ENCODE data around the gene CTAG1B. TPM values are rescaled to one million over a fixed set of nuclear protein-coding genes. Genes with fewer than 3 reads are reported as not detected.
"Not testable (repeated sequence)": the region's sequence is repeated elsewhere in the genome, so short reads cannot be mapped to it uniquely, and the experiment has no call there.

Gene CTAG1B
- total RNA-seq, 1 donor from 2014 or later = not detected

DNA sequence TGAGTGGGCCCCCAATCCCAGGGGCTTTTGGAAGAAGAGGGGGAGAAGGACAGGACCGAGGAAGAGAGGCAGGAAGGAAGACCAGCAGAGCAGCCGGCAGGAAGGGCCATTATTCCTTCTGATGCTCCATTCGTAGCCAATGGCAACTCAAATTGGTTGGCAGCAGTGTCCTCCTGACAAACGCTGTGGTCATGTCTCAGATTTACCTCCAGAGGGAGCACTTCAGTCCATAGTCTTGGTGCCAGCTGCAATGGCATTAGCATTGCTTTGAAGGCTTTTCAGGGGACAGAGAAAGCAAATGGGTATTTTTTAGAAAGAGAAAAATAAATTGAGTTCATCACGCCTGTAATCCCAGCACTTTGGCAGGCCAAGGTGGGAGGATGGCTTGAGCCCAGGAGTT is 9.9 kb upstream of the CTAG1B start:
- not testable (repeated sequence) for DNase-seq (ENCODE audit: extremely low read depth, low read depth, low spot score)

- DNase-seq (ENCODE audit: extremely low read depth, low read depth, low spot score) = not testable (repeated sequence)
These were observed 1.8 kb upstream of the CTAG1B start for GRCh38 chrX:154620767-154621414.

- DNase-seq (ENCODE audit: extremely low read depth, low read depth, low spot score) = not testable (repeated sequence)
These were observed 5.5 kb downstream of the CTAG1B start for GRCh38 chrX:154613586-154613985.

DNA sequence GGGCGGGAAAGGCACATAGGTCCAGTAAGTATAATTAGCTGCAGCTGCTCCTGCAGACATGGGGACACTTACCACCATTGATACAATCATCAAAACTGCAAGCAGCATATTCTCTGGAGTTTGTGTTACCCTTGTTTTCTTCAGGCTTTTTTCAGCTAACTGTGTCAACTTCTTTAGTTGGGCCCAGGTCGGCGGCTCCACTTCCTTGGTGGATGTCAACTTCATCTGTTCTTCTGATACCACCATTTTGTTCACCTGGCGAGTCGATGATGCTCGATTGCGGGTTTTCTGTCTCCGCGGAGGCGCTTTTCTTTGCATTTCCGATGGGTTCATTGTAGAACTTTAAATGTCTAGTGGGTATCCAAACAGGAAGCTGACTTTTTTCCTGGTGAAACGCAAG is 7.9 kb downstream of the CTAG1B start:
- DNase-seq (ENCODE audit: extremely low read depth, low read depth, low spot score) = not testable (repeated sequence)

GRCh38 chrX:154608823-154609222 is 10.3 kb downstream of the CTAG1B start:
- DNase-seq (ENCODE audit: extremely low read depth, low read depth, low spot score) = not testable (repeated sequence)

DNA sequence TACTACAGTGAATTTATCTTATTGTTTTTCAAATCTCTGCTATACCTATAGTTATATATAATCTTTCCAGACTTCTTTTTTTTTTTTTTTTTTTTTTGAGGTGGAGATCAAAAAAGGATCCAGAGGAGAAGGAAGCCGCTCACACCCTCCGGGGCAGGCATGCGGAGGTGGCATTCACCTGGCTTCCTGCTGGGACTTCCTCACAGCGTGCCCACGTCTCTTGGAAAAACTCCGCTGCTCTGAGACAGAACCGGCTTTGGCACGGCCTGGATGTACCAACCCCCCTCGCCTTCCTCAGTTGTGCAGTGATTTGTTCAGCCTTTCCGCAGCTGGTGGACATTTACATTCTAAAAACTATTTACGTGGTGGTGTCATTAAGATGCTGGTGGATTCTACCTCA is 11.1 kb downstream of the CTAG1B start:
- not testable (repeated sequence) for DNase-seq (ENCODE audit: extremely low read depth, low read depth, low spot score)

DNA sequence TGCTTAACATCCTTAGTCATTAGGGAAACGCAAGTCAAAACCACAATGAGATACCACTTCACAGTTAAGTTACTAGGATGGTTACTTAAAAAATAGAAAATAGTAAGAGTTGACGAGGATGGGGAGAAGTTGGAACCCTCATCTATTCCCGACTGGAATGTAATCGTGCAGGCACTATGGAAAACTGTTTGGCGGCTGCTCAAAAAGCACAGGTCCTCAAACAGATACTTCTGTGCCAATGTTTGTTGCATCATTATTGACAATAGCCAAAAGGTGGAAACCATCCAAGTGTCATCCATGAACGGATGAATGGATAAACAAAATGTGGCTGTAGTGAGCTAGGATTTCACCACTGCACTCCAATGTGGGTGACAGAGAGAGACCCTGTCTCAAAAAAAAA is 11.7 kb downstream of the CTAG1B start:
- DNase-seq (ENCODE audit: extremely low read depth, low read depth, low spot score) = no peak

DNA sequence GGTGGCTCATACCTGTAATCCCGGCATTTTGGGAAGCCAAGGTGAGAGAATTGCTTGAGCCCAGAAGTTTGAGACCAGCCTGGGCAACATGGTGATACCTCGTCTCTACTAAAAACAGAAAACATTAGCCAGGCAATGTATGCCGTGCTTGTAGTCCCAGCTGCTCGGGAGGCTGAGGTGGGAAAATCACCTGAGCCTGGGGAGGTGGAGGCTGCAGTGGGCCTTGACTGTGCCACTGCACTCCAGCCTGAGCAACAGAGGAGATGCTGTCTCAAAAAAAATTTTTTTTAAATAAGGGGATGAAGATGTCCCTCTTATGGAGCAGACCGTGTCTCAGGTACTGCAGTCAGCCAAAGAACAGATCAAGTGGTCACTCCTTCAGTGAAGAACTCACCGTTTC is 13.5 kb downstream of the CTAG1B start:
- DNase-seq (ENCODE audit: extremely low read depth, low read depth, low spot score) = no peak

DNA sequence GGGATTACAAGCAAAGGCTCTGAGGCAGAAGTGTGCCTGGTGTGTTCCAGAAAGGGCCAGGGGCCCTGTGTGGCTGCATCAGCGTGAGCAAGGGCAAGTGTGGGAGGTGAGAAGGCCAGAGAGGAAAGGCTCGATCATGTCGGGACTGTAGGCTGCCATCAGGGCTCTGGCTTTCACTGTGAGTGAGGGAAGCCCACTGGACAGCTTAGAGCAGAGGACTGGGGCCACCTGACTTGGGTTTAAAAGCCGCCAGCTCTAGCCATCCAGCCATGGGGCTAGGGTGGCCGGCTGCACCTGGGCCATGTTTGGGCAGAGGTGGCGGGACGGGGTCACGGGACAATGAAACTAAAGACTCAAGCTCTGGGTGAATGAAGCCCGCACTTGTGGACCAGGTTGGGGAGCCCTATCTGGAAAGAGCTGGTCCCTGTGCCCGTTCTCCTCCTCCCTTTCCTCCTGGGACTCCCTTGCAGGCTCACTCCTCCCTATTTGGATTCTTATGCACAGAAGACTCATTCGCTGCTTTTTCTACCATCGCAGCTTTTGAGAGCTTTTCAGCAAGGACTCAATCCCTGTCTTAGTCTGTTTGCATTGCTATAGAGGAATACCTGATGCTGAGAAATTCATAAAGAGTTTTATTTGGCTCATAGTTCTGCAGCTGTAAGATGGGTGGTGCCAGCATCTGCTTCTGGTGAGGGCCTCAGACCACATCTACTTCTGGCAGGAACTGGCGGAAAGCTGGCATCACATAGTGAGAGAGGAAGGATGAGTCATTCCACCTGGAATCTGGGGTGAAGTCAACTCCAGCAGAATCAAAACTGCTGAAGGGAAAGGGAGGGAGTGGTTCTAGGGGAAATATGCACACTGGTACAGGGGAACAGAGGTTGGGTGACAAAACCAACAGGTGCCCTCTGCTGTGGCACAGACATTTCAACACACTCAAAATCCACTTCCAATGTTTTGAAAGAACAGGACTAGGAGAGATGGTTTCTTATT is 15.3 kb downstream of the CTAG1B start:
- no peak for DNase-seq (ENCODE audit: extremely low read depth, low read depth, low spot score)

GRCh38 chrX:154602766-154603437 is 16.2 kb downstream of the CTAG1B start:
- no peak for DNase-seq (ENCODE audit: extremely low read depth, low read depth, low spot score)

DNA sequence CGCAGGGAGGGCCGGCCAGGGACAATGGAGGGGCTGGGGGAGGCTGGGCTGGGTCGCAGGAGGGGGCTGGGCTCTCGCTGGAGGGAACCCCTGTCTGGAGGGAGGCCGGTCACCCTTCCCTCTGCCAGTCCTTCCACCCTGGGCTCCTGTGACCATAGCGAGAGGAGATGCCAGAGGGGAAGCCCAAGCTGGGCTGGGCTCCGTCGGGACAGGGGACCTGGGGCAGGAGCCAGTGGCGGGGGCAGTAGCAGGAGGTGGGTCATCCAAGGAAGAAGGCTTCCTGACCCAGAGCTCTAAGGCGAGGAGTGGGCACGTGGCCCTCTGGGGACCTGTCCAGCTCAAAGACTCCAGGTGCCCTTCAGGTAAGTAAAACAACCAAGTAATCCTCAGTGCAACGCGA is 16.9 kb downstream of the CTAG1B start:
- DNase-seq (ENCODE audit: extremely low read depth, low read depth, low spot score) = no peak

GRCh38 chrX:154600759-154601374 is 18.2 kb downstream of the CTAG1B start:
- DNase-seq (ENCODE audit: extremely low read depth, low read depth, low spot score) = no peak

GRCh38 chrX:154599531-154599930 is 19.6 kb downstream of the CTAG1B start:
- DNase-seq (ENCODE audit: extremely low read depth, low read depth, low spot score) = no peak

DNA sequence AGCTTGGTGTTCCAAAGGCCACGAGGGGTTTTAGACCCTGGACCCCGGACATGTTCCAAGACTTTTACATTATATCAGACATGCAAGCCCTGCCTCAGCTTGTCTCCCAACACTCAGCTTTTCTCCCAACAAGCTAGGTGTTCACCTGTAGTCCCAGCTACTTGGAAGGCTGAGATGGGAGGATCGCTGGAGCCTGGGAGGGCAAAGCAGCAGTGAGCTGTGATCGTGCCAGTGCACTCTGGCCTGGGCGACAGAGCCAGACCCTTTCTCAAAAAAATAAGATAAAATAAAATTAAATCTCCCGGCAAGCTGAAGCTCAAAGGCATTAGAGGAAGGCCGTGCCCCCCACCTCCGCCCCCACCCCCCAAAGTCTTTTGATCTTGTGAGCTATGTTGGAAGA is 20.4 kb downstream of the CTAG1B start:
- DNase-seq (ENCODE audit: extremely low read depth, low read depth, low spot score) = no peak

- no peak for DNase-seq (ENCODE audit: extremely low read depth, low read depth, low spot score)
These were observed 21.9 kb downstream of the CTAG1B start for GRCh38 chrX:154597221-154597620.

DNA sequence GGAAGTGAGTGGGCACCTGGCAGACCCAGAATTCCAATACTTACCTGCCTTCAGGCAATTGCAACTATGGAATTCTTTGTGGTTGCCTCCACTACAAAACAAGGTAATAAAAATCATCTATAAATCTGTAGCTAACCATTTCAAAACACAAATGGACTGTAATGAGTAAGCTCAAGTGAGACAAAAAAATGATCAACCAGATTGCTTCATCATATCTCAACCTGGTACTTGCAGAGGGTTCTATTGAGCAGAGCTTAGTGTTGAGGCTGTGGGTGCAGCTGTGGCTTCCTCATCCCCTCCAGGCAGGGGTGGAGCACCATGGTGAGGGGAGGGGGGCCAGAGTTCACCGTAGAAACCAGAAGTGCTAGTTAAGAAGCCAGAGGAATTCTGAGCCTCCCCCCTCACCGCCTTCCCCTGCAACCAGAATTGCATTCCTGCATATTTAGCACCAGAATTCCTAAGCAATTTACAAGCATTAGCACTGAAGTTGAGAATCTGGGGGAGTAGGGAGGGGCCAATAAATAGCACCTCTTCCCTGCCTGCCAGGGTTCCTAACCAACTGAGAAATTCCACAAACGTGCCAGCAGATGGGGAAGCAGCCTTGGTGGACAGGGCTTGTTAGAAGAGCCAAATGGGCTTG is 22.7 kb downstream of the CTAG1B start:
- no peak for DNase-seq (ENCODE audit: extremely low read depth, low read depth, low spot score)

DNA sequence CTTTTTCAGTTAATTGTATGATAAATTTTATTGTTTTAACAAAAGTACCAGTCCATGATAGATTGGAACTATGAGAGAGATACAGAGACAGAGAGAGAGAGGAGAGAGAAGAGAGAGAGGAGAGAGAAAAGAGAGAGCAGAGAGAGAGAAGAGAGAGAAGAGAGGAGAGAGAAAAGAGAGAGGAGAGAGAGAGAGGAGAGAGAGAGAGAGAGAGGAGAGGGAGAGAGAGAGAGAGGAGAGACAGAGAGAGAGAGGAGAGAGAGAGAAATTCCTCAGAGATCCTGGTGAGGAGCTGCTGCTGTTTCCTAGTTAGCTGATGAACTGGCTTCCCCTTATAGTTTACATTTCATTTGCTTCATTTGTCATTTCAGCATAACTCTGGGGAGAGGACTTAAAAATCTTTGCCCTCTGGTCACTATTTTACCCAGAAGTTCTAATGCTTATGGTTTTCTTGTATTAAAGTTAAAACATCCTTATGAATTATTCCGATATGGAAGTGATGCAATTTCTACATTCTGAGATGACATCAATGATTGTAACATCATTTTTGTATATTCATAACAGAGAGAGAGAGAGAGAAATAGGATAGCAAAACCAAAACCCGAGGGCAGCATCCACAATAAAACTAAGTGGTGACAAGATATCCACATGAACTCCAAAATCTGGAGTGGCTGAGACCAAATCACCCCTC is 23.4 kb downstream of the CTAG1B start:
- DNase-seq (ENCODE audit: extremely low read depth, low read depth, low spot score) = no peak

- DNase-seq (ENCODE audit: extremely low read depth, low read depth, low spot score) = no peak
These were observed 24.6 kb downstream of the CTAG1B start for GRCh38 chrX:154594491-154594890.

- DNase-seq (ENCODE audit: extremely low read depth, low read depth, low spot score) = no peak
These were observed 25.9 kb downstream of the CTAG1B start for GRCh38 chrX:154593201-154593600.

DNA sequence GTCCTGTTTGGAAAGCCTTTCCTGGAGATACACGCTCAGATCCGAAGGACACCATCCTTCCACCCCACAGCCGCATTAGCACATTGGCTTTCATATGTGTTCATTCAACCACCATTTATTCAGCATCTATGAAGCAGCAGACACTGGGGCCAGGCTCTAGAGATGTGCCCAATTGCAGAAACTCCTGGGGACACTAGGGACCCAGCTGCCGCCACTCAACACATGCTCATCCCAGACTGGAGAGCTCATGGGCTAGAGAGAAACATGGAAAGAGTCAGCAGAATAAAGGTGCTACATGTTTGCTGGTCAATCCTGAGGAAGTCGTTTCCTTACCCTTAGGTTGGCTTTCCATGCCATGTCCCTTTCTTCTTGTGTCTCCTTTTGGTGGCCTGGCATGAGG is 26.6 kb downstream of the CTAG1B start:
- DNase-seq (ENCODE audit: extremely low read depth, low read depth, low spot score) = no peak
